CD4-positive, alpha-beta T cell treated with Interleukin-17A for 4 hours (primary cell): ENCODE results near the gene USP6NL.

Source experiments
- DNase-seq: peaks from one replicate; pipeline ENCODE4 v3.0.0-alpha.2; 2020; ENCODE audit warnings: mixed read lengths

The USP6NL gene

DNA sequence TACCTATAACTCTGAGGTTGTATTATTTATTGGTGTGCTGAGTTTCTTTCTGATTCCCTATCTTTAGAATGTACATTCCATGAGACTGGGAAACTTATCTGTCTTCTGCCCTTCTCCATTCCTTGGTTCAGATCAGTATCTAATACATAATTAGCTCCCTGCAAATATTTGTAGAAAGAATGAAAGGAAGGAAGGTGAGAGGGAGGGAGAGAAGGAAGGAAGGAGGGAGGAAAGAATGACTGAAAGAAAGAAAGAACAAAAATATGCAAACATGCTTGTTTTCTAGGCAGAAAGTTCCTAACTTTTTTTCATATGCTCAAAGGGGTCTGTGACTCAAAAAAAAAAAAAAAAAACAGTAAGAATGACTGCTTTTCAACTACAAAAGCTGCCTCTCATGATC, 3.9 kb upstream of the USP6NL start:
- no peak for DNase-seq

DNA sequence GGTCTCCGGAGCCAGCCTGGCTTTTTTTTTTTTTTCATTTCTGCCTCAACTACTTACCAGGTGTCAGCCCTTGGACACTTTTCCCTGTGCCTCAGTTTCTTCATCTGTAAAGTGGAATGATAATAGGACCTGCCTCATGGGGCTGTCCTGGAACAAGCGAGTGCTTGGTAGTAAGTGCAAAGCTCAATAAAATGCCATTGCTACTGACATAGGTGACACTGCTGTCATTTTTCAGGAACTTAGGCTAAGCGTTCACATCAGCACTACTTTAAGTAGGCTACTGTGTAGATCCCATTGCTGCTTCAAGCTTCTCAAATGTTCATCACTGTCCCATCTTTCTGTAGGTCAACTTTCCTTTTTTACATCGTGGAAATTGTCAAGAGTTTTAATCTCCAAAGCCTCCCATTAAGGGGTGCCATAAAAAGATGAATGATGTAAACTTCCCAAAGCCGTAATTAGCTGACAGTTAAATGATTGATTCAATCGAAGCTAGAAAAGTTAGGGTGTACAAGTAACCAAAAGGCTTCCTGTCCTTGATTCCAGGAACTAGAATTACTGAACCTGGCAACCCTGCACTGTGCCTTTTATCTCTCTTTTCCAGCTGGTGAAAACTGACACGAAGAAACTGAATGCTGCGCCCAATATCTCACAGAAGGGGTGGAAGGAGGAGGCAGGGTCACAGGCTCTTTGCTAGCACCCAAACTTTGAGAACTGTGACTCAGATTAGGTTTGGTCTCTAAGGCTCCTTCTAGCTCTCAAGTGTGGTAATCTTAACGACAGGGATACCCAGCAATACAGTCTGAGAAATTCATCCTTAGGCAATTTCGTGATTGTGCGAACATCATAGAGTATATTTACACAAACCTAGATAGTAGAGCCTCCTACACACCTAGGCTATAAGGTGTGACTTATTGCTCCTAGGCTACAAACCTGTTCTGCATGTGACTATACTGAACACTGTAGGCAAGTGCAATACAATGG, 861 bp upstream of the USP6NL start:
- DNase-seq = peak; percentile 34

DNA sequence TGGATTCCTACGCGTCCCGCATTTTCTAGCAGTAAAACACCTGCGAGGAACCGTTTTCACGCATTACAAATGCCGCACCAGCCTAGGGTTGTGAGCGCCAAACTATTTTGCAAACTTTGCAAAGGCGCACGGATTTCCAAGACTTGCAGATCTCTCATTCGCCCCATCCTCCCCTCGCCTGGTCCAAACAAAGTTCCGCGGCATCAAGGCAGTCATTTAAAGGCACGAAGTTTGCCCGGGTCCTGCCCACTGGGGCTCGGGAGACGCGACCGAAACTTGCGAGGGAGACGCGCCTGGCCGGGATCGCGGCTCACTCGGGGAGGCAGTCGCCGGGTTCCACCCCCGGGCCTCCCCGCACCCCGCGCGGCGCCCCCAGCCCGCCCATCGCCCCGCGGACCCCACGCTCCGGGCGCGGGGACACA, 613 bp downstream of the USP6NL start:
- DNase-seq = peak; percentile 50

DNA sequence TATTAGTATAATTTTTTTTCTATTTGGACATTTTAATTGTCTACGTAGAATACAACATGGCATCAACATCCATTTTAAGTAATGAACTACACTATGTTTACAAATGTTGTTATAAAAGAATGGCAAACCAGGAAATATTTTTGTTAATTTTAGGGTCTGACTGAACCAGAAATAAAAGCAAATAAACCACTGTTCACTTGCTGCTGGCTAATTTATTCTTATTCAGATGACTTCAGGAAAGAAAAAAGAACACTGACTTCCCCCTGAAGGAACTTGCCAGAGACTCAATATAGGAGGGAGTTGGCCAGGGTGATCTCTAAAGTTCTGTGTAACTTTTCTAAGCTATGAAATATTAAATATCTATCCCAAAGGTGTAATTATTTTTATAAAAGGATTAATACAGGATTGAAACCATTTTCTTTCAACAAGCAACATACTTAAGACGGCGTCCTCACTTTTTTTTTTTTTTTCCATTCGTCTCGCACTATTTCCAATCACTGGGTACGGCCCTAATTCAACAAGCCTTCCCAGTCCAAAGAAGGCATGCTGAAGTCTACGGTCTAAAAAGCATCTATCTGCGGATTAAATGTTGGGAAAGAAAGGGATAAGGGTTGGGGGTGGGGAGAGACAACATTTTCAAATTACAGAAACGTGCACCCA, 1.2 kb downstream of the USP6NL start:
- no peak for DNase-seq

DNA sequence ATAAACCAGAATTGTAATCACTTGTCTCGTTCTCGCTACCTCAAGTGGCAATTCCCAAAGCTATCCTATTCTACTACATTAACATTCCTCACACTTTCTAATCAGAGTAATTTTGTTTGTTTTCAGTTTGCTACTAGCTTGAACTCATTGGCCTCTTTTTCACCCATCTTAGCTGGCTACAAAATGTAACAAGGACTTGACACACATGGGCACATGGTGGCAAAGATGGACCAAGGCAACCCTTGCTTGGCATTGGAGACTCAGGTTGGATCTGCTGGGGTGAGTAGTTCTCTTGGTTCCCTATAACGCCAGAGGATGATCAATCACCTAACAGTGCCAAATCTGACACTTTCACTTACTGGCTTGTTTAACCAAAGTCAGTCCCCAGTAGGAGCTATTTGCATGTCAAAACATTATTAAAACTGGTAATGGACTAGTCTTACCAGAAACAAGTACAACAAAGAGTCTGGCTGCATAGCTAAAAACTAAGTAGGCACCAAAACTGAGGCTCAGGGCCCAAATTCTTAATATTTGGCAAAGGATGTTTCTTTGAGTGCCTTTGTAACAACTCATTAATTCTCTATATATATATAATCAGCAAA, 1.9 kb downstream of the USP6NL start:
- no peak for DNase-seq

DNA sequence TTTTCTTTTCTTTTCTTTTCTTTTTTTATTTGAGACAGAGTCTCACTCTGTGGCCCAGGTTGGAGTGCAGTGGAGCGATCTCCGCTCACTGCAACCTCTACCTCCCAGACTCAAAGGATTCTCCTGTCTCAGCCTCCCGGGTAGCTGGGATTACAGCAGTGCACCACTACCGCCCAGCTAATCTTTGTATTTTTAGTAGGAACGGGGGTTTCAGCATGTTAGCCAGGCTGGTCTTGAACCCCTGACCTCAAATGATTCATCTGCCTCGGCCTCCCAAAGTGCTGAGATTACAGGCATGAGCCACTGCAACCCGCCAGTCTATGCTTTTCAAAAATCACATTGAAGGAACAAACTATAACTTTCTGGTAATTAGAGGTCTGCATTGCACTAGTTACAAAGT, 2.4 kb downstream of the USP6NL start:
- no peak for DNase-seq

DNA sequence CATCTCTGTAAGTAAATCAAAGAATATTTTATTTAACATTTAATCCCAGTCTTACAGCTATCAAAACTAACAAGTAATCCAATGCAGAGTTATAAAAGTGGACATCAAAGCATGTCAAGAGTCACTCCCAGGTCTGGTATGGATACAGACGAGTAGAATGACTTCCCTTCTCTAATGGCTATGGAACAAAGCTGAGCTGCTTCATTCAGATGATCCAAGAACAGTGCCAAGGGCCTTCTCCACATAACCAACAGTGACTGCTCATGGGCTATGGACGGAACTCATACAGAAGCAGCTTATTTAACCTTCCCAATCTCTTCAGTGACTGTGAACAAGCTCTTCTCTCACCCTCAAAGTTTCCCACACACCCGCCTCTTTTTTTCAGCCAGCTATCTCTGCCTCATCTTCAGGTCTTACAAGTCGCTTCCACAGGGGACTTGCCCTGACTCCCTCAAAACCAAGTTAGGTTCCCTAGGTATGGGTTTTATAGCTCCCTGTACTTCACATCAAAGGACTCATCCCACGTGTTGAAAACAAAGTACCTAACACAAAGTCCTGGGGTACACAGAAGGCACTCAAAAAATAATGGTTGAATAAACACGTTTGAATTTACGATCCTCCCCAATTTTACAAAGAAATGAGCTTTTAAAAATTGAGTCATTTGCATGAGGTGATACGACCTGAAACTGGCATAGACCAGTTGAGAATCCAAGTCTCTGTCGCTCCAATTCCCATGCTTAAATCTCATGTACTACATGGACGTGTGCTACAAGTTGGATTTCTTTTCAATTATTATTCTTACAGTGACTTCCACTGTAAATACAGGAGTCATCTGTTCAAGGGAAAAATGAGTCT, 3.1 kb downstream of the USP6NL start:
- no peak for DNase-seq

DNA sequence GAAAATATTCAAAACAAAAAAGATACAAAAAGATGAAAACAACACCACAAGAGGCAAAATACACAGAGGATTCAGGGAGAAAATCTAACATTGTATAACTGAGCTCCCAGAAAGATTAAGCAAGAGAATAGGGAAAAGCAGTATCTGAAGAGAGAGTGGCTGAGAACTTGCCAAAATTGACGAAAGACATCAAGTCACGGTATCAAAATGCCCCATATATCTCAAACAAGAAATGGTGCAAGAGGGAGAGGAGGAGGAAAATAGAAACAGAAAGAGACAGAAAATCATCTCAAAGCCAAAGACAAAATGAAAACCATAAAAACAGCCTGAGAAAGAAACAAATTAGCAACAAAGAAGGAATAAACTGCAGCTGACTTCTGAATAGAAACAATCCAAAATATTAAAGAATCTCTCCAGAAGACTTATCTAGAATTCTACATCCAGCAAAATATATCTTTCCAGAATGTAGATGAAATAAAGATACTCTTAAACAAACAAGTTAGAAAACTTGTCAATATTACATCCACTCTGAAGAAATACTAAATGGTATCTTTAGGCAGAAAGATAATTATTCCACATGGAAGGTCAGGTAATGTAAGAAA, 5.5 kb downstream of the USP6NL start:
- no peak for DNase-seq

DNA sequence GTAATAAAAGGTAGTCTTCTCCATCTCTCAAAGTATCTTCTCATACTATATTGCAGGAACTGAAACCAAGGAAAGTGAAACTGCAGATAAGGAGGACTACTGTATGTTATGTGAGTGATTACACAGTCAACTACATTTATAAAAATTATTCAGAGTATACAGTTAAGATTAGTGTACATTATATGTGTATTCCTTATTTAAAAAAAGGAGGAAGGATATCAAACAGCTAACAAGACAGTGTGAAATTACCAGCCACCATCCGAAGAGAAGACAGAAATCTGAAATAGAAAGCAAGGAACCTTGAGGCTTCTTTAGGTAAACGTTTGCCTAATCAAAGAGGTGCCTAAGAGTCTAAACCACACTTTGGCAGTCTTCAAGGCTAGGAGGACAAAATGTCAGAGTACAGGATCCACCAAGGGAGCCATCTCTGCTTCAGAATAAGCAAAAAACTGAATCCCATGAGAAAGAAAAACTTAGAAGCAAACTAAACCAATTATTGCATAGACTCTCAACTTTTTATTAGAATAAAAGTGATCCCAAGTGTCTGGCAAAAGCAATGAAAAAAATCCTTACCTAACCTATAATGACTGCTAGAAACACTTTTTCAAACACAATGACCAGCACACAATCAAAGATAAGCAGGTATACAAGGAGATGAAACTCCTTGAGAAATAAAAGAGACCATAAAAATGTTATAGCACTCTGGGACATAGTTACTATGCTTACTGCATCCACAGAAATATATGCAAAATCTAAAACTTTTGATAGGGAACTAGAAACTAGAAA, 6.4 kb downstream of the USP6NL start:
- DNase-seq = no peak

DNA sequence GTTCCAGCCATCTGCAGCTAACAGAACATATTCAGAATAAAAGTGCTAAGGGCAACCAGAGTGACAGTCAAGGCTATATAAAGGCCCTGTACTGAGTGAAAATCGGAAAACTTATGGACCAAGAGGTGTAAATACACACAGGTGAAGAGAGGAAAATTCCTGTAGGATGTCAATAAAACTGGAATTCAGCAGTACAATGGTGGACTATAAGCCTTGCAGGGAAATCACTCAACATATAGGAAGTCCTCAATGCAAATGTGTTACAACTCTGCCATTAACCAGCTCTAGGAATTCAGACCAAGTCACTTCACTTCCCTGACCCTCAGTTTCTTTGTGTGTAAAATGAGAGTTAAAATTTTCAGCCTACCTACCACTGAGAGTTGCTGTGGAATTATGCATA, 7.7 kb downstream of the USP6NL start:
- no peak for DNase-seq

DNA sequence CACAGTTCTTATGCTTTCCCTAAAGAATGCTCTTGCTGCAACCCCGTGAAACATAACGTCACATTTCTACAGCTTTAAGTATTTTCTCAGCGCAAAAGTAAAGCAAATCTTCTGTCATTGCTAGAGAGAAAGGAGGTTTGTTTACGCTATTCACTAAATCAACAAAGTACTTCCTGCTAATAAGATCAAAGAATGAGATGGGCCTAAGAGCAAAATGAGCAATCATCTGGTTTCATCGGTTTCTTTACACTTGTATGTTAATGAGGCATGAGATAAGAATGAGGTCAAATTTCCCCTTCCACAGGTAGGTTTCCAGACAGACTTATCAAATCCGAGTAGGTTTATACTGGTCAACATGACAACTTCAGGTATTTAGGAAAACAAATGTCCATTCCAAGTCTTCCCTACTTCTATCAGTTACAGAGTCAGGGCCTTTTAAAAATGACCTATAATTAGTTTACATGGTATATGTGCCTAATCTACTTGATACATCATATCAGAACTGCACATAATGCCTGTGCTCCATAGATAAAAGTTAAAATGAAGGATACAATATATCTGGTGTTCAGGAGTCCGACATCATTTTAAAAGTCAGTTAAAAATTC, 8.4 kb downstream of the USP6NL start:
- no peak for DNase-seq

DNA sequence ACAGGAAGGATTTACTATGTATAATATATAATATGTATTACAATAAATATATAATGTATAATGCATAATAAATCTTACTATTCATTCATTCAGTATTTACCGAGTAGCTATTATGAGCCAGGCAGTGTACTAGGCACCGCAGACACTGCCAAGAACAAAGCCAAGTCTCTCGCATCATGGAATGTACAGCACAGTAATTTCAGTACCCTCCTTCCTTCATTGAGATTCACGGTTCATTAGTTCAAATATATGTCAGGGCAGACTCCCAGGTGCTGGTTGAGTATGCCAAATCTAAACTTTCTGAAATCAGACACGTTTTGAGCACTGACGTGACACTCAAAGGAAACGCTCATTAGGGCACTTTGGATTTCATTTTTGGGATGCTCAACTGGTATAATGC, 9.1 kb downstream of the USP6NL start:
- DNase-seq = no peak

DNA sequence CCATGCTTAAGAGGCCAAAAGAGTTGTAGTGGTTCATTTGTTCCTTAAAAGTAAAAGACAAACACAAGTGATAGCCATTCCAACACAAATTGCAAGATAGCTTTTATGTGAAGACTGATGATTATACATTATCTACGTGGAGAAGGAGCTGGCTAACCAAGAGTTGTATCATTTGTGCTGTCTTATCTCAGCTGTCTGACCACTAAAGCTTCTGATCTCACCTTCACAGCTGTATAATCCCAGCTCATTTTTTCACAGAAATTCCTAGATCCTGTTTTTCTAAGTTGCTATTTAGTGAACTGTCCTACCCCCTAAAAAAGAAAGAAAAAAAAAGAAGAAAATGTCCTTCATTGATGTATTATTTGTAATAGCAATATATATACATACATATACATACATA, 9.8 kb downstream of the USP6NL start:
- DNase-seq = no peak

DNA sequence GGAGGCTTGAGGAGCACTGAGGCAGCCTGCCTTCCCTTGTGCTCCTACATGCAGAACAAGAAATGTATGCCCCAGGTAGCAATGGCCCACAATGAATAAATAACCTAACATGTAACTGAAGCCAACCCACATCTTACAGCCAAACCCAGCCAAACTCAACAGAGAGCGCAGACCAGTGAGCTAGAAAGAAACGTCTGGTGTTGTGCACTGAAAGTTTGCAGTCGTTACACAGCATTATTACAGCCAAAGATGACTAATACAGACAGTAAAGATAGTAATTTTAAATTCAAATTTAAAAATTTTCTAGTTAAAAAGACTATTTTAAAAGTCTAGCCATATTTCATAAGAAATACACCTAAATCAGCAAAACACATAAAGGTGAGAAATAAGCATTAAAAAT, 11.2 kb downstream of the USP6NL start:
- no peak for DNase-seq

DNA sequence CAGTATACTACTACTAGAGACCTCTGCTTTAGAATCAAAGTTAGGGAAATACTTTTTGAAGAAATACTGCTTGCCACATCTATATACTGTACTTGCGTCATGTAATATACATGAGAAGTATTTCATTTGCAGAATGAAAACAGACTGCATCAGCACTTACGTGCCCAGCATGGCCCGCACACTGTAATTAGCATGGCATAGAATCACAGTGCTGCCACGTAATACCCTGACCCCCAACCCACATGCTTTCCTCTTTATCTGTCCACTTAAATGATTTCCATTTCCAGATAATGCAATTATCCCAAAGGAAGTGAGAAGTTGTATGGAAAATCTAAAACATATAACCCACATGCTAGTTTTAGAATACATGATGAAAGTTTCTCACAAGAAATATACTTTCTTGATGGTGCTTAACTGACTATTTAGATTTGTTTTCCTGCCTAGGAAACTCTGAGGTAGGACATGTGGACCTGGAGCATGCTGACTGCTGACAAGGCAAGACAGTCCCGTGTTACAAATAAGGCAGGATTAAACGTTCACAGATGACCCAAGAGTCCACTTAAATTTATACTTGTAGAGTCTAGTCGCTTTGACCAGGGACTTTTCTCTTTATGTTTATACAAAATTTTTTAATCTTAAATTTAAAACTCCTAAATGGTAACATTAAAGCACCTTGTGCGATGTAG, 12.6 kb downstream of the USP6NL start:
- no peak for DNase-seq

DNA sequence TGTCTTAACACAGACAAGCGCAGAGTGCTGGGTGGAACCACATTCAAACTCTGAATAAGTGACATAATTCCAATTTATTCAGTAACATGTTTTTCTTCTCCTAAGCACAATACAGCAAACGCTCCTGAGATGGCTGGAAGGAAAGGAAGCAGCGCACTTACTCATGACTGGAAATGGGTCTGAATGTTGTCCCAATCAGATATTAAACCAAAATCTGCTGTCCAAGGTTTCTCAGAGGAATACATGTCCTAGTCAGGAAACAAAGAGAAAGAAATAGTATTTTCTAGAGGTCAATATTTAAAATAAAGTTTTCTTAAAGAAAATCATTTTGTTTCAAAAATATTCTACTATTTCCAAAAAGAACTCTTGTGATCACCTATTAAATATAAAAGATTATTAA, 14.0 kb downstream of the USP6NL start:
- no peak for DNase-seq

DNA sequence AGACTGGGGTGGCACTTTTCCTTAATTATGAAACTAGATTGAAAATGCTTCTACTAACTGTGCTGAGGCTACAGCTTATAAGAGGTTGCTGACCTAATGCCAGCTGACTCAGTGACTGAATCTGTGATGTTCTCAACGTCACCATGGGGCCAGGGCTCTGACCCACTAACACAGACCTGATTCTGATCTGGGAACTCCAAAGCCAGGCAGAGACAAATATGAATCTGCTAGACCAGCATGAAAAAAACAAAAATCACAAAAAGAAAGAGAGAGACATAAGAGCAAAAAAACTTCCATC, 16.1 kb downstream of the USP6NL start:
- DNase-seq = no peak

DNA sequence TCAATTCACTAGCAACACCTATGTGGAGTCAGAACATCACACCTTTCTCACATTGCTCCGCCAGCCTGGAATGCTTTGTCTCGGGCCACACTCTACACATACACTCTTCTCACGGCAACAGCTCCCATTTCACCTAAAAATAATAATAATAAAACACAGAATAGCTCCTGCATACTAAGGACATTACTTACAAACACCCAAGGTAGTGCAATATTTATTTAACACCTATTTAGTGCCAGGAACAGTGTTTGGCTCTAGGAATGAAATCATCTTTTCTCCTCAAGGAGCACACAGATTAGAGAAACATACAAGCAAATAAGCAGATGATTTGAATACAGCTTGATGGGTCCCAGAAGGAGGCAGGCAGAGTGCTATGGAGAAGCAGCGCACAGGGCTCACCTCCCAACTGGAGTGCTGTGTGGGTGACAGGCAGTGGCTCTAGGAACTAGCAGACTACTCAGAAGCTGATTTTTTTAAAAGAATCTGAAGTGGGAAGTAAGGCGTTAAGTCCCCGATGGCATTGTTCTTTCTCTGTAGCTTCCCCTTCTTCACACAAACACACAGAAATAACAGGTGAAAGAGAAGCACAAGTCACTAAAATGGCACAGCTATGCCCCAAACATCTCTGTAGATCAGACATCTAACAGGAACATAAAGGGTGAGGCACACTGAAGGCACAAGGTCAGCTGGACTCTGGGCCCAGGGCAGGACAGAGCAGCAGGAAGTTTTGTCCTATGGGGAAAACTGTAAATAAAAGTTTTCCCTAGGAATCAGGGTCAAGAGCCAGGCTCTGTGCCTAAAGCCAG, 16.7 kb downstream of the USP6NL start:
- DNase-seq = no peak

DNA sequence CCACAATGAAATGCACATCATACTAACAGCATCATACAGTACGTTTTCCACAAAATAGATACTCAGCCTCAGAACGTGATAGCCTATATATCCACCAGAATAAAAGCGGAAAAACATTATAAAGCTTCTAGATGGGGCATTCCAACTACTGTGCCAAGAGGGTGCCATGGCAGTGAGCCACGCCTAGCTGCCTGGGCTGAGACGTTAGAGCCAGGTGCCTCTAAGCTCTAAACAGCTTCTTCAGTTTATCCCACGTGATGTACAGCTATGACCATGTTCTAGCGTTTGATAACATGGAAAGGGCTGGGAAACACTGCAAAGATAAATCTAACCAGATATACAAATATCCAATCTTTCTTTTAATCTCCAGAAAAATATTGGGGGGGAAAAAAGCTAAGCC, 17.8 kb downstream of the USP6NL start:
- DNase-seq = no peak

DNA sequence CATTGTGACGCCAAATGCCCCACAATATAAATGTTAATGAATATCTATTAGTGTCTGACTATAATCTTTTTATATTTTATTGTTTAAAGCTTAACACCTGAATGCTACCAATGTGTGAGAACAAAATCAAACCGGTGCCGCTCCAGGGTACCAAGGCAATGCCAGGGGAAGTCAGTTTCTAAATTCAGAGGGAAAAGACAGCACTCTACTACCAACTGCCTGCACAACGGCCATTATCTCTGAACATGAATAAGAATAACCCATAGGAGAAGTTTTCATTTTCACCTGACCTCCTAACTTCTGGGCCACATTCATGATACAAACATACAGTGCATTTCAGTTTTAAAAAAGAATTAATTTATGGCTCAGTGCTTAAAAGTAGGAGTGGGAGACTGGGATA, 21.7 kb downstream of the USP6NL start:
- no peak for DNase-seq
